Lung (tissue), 12 donors: ENCODE measurements around the gene GAK. TPM values are rescaled to one million over a fixed set of nuclear protein-coding genes. Genes with fewer than 3 reads are reported as not detected.

Experiments
- ATAC-seq: fragments of 200-7000 bp; cut with Tn5 transposase; one replicate; pipeline ENCODE4 v1.9.1; 2020; ENCODE audit warnings: moderate number of reproducible peaks; ENCODE audit not compliant: insufficient read depth, low FRiP score
- DNase-seq, 3 donors: peaks; one replicate each; pipeline ENCODE4 v3.0.0-alpha.2; 2013 to 2017
- H3K27ac ChIP-seq, 2 donors: one replicate each; pipeline ENCODE4 v1.5.1; 2013; ENCODE audit warnings: mild to moderate bottlenecking in 2 of 2, moderate library complexity in 2 of 2, control low read depth in 1 of 2, inconsistent platforms in 1 of 2, low read depth in 1 of 2, low read length in 1 of 2
- H3K27me3 ChIP-seq, 3 donors: one replicate each; pipeline ENCODE4 v1.5.1; 2013; ENCODE audit warnings: low read length in 2 of 3; ENCODE audit not compliant: control insufficient read depth in 3 of 3, insufficient read depth in 3 of 3
- H3K36me3 ChIP-seq, 4 donors: one replicate each; pipeline ENCODE4 v1.5.1; 2013; ENCODE audit warnings: low read length in 4 of 4, mild to moderate bottlenecking in 1 of 4, moderate library complexity in 1 of 4; ENCODE audit not compliant: control insufficient read depth in 4 of 4, insufficient read depth in 4 of 4
- H3K4me1 ChIP-seq, 5 donors: one replicate each; pipeline ENCODE4 v1.5.1; 2013; ENCODE audit warnings: low read length in 5 of 5, mild to moderate bottlenecking in 2 of 5, moderate library complexity in 1 of 5; ENCODE audit not compliant: control insufficient read depth in 5 of 5, insufficient read depth in 5 of 5
- H3K4me3 ChIP-seq: one replicate; pipeline ENCODE4 v1.5.1; 2013; ENCODE audit warnings: mild to moderate bottlenecking, control low read depth, moderate library complexity
- H3K9ac ChIP-seq, 2 donors: one replicate each; pipeline ENCODE4 v1.5.1; 2013; ENCODE audit warnings: low read length in 2 of 2, control low read depth in 1 of 2; ENCODE audit not compliant: insufficient read depth in 1 of 2
- H3K9me3 ChIP-seq, 4 donors: one replicate each; pipeline ENCODE4 v1.5.1; 2013; ENCODE audit warnings: low read length in 3 of 4, mild to moderate bottlenecking in 1 of 4, moderate library complexity in 1 of 4; ENCODE audit not compliant: control insufficient read depth in 4 of 4, insufficient read depth in 3 of 4
- whole genome bisulfite sequencing, 2 donors: extraction: QIAGEN DNeasy Blood & Tissue Kit; methylation state at CpG; one replicate each; pipeline ENCODE4 v1.1.7; 2013; 5-methylcytosine and 5-hydroxymethylcytosine counted together
- polyA plus RNA-seq, 2 donors: library from polyadenylated mRNA; stranded (reverse); fragments of 200-250 nt; gene quantifications; one replicate each; pipeline ENCODE4 v1.2.1, GENCODE V29; 2013
- total RNA-seq, 2 donors: library from RNA; depleted of rRNA in 1 of 2; stranded (reverse); fragments of >200 nt in 1 of 2; gene quantifications; one replicate each; pipeline ENCODE4 v1.2.1, GENCODE V29; 2014 to 2021
- TF ChIP-seq, protein P1 (sequence below): IDR thresholded peaks from 2 replicates; pipeline ENCODE4 v1.5.1; 2012; ENCODE audit warnings: mild to moderate bottlenecking; ENCODE audit errors: control extremely low read depth, extremely low read depth
- donor health status: control.
- donor health status: control.
- donor health status: Bipolar disorder and iron deficiency.
- donor health status: healthy.
- donor health status: DM: yes; HTN: yes; CAD: no.

Gene GAK
- total and polyA plus RNA-seq, 4 donors, result 101 to 178 (median 137) TPM

- H3K9ac ChIP-seq, result no peak overlapping the region
- H3K4me1 ChIP-seq, result peaks cover 0 to 11% (median 8%) of the 10 kb centered on the region in 5 donors
- peaks cover 0 to 44% (median 9%) of the 10 kb centered on the region in 4 donors for H3K36me3 ChIP-seq
- DNase-seq, result no peak
- H3K4me3 ChIP-seq, result no peak overlapping the region
- TF ChIP-seq, protein P1, sequence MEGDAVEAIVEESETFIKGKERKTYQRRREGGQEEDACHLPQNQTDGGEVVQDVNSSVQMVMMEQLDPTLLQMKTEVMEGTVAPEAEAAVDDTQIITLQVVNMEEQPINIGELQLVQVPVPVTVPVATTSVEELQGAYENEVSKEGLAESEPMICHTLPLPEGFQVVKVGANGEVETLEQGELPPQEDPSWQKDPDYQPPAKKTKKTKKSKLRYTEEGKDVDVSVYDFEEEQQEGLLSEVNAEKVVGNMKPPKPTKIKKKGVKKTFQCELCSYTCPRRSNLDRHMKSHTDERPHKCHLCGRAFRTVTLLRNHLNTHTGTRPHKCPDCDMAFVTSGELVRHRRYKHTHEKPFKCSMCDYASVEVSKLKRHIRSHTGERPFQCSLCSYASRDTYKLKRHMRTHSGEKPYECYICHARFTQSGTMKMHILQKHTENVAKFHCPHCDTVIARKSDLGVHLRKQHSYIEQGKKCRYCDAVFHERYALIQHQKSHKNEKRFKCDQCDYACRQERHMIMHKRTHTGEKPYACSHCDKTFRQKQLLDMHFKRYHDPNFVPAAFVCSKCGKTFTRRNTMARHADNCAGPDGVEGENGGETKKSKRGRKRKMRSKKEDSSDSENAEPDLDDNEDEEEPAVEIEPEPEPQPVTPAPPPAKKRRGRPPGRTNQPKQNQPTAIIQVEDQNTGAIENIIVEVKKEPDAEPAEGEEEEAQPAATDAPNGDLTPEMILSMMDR, result no peak
- no peaks in the 10 kb centered on the region for H3K9me3 ChIP-seq
- no peak overlapping the region for H3K27ac ChIP-seq
- H3K27me3 ChIP-seq, result no peaks in the 10 kb centered on the region
- 96% methylated on average over 20 of the region's 20 CpGs for WGBS, 2 donors
- ATAC-seq, result no peak
Observed at GRCh38 chr4:906339-907102, 25.6 kb downstream of the GAK start.

DNA sequence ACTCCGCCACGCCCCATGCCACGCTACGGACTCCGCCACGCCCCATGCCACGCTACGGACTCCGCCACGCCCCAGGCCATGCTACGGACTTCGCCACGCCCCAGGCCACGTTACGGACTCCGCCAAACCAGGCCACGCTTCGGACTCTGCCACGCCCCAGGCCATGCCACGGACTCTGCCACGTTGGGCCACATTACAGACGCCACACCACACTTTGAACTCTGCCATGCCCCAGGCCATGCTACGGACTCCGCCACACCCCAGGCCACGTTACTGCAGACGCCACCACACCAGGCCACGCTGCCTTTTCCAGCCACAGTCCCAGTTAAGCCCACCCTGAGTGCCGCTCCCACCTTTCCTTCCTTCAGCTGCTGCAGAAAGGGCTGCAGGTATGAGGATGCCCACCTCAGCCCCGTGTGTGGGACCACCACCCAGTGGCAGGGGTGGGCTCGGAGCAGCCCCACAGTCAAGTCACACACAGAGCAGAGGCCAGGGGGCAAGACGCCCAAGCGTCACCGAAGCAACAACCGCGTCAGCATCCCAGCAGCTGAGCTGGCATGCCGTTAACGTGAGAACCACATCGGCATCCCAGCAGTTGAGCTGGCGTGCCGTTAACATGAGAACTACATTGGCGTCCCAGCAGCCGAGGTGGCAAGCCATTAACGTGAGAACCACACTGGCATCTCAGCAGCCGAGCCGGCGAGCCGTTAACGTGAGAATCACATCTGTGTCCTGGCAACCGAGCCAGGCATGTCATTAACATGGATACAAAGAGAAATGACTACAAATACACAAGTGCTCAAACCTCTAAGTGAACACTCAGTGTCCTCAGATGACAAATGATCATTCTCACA, 26.4 kb downstream of the GAK start:
- Histone ChIP-seq H3K9me3 (no peaks in the 10 kb centered on the region), H3K4me1 (peaks cover 0 to 11% (median 8%) of the 10 kb centered on the region in 5 donors), H3K27ac (no peak overlapping the region), H3K9ac (no peak overlapping the region), H3K27me3 (no peaks in the 10 kb centered on the region), H3K4me3 (no peak overlapping the region), H3K36me3 (peaks cover 0 to 43% (median 5%) of the 10 kb centered on the region in 4 donors)
- 98 to 99% methylated on average over 49 of the region's 49 CpGs for WGBS, 2 donors
- ATAC-seq (no peak), DNase-seq (no peak)
- TF ChIP-seq, protein P1, result no peak

- TF ChIP-seq, protein P1, result no peak
- DNase-seq, result no peak
- WGBS, 2 donors, result 94 to 96% methylated on average over 39 to 42 of the region's 42 CpGs
- no peak overlapping the region for H3K27ac ChIP-seq
- peaks cover 0 to 39% (median 3%) of the 10 kb centered on the region in 4 donors for H3K36me3 ChIP-seq
- peaks cover 0 to 13% (median 10%) of the 10 kb centered on the region in 5 donors for H3K4me1 ChIP-seq
- H3K9ac ChIP-seq, result no peak overlapping the region
- H3K9me3 ChIP-seq, result no peaks in the 10 kb centered on the region
- ATAC-seq, result no peak
- H3K4me3 ChIP-seq, result no peak overlapping the region
- H3K27me3 ChIP-seq, result no peaks in the 10 kb centered on the region
Observed at GRCh38 chr4:903066-904046, 28.8 kb downstream of the GAK start.
